GM12874 (cell line): ENCODE results near the gene MASP1.

ENCODE experiments used
- CTCF ChIP-seq: IDR thresholded peaks from 2 replicates; pipeline ENCODE4 v1.5.1; 2011; ENCODE audit warnings: low read depth, mild to moderate bottlenecking, control low read depth, low read length, moderate library complexity; ENCODE audit not compliant: insufficient read depth

Gene MASP1

GRCh38 chr3:187288131-187288854 lies 3.2 kb downstream of the MASP1 start:
- TF ChIP-seq CTCF, result no peak

GRCh38 chr3:187287256-187287655 lies 4.3 kb downstream of the MASP1 start:
- no peak for TF ChIP-seq CTCF

- TF ChIP-seq CTCF, result no peak
Observed at GRCh38 chr3:187286467-187287059, 5.0 kb downstream of the MASP1 start.

- no peak for TF ChIP-seq CTCF
Observed at GRCh38 chr3:187281191-187281714, 10.3 kb downstream of the MASP1 start.

- TF ChIP-seq CTCF, result no peak
Observed at GRCh38 chr3:187280644-187281043, 10.9 kb downstream of the MASP1 start.

GRCh38 chr3:187277129-187277462 lies 14.4 kb downstream of the MASP1 start:
- no peak for TF ChIP-seq CTCF

- TF ChIP-seq CTCF, result no peak
Observed at GRCh38 chr3:187276397-187277128, 15.0 kb downstream of the MASP1 start.
